Skin of body (tissue), 2 donors: ENCODE measurements around the gene NFATC2. TPM values are rescaled to one million over a fixed set of nuclear protein-coding genes. Genes with fewer than 3 reads are reported as not detected.
A peak's percentile ranks its signal among the peaks of the same experiment; 100 is the strongest.
"Not testable (repeated sequence)": the region's sequence is repeated elsewhere in the genome, so short reads cannot be mapped to it uniquely, and the experiment has no call there.

ENCODE experiments used
- DNase-seq: peaks from one replicate; lab custom pipeline; 2025; lab: John Stamatoyannopoulos, UW
- total RNA-seq: library from RNA; depleted of rRNA; stranded (reverse); fragments of >200 nt; gene quantifications from one replicate; pipeline ENCODE4 v1.2.3, GENCODE V29; 2014

Gene NFATC2
- total RNA-seq, 1 donor from 2014 or later, result 6.0 TPM

DNA sequence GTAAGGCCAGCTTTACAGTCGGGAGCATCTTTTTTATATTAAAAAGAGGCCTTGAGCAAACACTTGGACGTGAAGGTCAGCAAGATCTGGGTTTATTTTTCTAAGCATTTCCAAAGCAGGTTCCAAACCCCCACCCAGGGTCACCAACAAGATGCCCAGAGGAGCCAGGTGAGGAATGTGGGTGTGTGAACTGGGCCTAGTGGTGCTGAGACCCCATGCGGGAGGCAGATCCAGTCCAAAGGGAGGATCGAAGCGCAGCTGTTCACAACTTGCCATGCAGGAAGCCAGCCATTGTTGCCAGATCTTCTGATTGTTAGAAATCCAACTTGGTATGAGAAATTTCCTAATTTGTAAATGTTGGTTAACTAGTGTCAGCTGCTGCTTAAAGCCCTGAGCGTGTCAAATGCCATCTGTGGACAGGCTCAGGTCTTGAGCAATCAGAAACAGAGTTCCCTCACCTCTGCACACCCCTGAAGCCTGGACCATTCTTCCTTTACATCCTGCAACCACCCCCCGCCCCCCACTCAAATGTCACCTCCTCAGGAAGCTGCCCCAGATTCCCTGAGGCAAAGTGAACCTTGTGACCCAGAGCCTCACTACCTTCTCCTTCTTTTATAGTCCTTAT is 46.5 kb downstream of the NFATC2 start:
- no peak for DNase-seq

DNA sequence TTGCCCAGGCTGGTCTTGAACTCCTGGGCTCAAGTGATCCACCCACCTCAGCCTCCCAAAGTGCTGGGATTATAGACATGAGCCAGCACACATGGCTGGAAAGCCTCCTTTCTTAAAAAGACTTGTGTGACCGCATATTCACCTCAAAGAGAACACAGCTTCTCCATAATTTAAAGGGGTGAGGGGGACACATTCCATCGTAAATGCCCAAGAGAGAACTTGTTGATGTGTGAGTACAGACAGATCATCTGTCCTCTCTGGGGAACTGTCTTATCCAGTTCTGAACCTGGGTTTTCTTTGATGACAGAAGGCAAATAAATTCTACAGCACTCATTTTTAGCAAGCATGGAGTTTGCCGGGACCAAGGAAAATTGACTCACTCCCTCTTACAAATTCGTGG is 47.2 kb downstream of the NFATC2 start:
- no peak for DNase-seq

DNA sequence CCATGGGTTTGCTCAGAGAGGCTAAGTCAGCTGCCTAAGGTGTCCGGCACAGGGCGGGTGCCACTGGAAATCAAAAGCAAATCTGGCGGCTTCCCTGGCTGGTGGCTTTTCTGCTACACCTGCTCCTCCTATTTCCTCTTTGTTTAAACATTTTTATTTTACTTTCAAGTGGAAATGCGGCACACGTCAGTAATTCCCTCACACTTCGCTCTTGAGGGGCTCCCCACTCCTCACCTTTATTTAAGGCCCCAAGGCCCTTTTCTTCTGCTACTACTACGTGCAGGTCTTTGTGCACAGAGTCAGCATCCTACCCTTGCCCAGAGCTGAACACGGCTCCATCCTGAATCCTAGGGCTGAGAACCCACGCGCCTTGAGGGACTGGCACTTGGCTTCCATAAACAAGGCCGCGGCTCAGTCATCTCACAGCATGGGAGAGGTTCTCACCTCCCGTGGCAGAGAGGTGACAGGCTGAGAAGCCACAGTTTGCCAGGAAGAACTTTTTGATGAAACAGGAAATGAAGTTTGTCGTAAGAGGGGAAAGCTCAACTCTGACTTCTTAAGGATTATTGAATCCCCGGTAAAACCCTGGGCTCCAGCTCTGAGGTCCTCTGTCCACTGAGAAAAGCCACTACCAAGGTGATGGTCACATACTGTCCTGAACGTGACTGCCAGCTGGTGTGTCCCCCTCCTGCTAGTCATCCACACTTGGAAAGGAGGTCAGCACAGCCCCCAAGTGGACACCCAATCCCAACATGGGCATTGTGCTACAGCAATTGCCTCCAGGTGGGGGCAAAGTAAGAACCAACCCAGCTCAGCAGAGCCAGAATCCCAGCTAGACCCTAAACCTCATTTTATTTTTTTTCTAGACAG is 48.0 kb downstream of the NFATC2 start:
- DNase-seq, result no peak

DNA sequence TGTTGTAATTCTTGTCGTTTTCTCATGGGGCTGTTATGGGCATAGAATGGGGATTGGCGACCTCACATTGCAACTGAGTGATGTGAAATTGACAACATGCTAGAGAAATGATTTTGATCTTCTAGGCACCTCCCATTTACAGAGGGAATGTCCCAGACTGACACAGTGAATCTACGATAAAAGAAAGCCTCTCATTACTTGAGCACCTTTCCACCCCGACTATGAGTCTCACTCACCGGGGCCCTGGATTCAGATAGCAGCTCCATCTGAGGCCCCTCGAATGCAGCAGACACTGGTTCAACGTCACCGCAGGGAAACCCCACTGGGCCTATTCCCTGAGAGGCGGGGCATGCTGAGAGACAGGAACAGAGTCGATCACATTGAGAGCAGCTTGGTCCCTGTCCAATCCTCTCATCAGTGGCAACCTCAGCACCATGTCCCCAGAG is 49.1 kb downstream of the NFATC2 start:
- no peak for DNase-seq

DNA sequence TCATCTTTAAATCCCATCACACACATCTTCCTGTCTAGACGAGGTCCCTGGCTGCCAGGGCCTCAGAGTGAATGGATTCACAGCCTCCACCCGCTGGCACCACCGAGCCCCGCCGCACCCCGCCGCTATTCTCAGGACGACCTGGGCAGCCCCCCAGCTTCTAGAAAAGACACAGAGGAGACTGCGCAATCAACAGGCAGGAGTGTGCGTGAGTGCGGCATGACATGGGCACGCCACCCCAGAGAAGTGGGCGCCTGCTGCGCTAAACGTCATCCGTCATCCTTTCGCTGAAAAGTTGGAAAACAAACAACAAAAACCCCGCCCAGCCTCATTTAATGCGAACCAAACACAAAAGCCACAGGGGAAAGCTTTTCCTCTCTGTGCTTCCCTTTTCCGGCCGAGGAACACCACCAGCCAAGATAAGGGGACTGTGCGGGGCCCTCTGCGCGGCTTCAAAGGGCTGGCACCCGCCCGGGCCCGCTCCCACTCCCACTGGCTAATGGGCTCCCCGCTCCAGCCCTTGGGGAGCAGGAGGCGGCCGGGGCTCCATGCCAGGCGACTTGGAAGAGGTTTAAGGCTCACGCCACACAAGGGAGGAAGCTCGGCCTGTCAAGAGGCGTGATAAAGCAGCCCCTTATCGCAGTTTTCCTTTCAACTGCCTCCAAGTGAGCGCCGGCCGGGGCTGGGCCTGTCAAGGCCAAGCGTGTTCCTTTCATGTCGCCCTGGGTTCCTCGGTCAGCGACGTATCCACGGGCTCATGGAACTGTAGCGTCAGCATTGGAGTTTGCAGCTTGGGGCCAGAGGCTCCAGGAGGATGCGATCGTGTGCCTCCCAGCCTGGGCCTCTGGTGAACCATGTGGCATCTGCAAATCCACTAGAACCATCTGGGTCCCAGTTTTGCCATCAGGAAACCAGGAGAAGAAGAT is 50.1 kb downstream of the NFATC2 start:
- peak; percentile 75 for DNase-seq

DNA sequence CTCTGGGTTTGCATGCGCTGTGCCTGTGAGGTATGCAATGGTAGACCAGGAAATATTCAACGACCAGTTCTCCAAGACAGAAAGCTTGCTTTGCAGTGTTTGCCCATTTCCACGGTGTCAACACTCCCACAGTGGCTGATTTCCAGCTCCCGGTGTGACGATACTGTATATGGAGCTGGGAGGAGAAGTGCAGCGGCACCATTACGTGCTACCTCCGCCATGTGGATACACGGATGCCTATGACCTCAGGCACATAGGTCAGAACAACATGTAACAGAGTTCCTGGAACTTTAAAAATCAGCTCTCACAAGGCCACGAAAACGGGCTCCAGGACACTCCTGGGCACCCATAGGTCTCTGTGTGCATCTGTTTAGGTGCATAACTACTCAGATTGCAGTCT is 51.1 kb downstream of the NFATC2 start:
- DNase-seq, result no peak

DNA sequence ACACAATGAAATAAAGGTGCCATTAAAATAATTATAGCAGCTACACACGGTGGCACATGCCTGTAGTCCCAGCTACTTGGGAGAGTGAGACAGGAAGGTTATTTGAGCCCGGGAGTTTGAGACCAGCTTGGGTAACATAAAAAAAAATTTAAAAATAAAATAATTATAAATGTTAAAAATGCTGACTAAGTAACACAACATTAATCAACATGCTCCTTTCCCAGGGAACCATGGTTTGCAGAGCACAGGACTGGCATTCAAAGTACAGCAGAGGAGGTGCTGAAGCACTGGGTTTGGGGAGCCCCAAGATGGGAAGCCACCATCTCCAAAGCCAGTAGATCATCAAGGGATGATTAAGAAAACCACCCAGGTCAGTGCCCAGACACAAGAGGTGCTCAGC is 51.9 kb downstream of the NFATC2 start:
- DNase-seq, result no peak

DNA sequence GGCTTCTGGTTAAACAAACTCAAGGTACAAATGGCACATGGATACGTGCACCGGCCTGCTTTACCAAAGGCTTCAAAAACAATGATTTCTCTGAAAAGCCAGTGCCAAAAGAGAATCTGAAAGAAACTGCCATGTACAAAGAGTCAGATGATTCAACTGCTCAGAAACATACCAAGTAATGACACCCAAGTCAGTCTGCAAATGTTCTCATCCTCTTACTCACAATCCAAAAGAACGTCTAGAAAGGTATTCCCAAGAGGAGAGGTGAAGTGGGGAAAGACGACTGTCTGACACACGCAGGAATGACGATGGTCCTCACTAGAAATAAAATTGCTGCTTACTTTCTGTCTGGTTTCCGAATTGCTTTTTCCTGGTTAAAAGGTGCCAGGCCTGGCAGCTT is 52.9 kb downstream of the NFATC2 start:
- DNase-seq, result no peak

DNA sequence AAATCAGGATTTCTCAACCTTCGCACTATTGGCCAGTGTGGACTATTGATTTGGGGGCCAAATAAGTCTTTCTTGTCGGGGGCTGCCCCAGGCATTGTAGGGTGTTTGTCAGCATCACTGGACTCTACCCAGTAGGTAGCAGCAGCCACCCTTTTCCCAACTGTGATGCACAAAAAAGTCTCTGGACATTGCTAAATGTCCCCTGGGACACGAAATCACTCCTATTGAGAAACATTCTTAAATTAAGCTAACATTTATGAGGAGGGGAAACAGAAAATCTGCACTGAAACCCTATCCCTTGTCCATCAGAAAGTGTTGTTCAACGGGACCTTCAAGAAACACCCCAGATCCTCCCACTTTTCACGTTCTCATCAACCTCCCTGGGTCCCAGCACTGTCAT is 54.2 kb downstream of the NFATC2 start:
- DNase-seq, result no peak

DNA sequence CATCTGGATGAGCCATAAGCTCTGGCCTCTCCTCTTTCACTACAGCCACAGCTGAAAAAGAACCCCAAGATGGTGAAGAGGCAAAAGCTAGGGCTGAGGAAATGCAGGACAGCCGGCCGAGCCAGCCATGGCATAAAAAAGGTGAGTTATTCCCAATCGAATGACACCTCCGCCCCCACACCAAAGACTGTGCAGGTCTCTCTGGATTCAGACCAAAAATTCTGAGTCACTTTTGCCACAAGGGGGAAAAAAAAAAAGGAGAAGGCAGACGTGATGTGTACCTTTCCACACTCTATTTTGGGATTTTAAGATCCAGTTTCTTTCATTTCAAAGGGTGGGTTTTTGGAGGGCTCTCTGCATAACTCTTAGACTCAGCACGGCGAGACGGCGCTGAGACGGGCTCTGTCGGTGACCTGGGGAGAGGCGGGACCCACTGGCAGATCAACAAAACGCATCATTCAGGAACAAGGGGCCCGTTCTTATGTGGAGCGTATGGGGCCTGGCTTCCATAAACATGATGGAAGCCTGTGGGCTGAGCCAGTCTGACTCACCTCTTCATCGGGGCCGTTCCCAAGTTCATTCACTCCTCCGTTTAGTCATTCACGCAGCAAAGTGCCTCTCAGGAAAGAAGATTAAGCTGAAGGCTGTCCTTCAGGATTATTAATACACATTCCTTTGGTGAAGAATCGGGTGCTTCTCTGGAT is 54.8 kb downstream of the NFATC2 start:
- no peak for DNase-seq

DNA sequence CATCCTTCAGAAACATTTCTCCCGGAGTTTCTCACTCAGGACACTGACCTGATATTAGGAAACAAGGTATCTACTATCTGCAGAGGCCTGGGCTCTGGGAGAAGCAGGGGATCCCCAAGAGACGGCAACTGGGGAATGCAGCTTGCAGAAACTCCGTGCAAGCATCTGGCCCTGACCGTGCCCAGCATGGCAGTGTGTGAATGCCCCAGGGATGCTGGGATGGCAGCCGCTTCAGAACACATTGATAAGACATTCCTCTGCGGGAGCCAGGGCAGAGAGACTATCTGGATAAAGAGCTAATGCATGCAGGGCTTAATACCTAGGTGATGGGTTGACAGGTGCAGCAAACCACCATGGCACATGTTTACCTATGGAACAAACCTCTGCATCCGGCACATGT is 55.4 kb downstream of the NFATC2 start:
- no peak for DNase-seq

DNA sequence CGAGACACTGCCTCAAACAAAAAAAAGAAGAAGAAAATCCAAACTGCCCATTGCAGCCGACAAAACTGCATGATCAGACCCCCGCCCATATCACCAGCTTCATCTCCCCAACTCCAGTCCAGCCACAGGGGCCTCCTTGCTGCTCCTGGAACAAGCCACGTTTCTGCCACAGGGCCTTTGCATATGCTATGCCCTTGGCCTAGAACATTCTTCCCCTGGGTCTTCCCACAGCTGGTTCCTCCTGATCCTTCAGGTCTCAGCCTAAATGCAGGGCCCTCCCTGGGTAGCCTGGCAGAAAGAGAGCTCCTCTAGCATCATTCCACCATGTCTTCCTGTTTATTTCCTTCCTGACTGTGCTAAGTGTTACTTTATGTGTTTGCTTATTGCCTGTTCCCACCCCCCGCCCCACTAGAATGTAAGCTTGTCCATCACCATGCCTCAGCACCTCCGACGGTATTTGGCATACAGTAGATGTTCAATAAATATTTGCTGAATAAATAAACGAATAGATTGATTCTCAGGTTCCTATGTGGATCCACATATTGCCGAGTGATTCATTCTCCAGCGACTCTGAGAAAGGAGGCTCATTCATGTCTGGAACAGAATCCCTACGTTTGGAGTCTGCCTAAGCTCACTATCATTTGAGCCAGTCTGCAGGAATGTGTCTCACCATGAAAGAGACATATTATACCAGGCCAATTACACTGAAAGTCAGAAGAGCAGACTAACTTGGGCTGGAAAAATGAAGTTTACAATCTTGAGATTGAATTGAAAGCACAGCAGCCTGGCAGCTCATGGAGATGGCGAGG is 56.1 kb downstream of the NFATC2 start:
- DNase-seq, result no peak

DNA sequence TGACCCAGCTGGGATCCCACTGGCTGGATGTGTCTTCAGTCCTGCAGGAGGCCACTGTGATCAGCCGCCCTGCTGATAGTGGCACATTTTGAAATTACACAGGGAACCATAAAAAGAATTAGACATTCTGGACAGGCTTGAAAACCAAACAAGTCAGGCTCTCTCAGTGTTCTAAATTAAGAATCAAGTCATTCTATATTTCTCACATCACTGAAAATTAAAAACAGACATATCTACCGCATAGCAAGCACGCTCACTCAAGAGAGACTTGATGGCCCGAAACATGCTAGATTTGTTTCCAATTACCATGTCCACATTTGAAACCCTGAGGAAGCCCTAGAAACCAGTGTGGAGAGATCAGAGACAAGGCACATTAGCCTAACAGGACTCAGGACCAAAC is 57.7 kb downstream of the NFATC2 start:
- DNase-seq, result peak; percentile 86

DNA sequence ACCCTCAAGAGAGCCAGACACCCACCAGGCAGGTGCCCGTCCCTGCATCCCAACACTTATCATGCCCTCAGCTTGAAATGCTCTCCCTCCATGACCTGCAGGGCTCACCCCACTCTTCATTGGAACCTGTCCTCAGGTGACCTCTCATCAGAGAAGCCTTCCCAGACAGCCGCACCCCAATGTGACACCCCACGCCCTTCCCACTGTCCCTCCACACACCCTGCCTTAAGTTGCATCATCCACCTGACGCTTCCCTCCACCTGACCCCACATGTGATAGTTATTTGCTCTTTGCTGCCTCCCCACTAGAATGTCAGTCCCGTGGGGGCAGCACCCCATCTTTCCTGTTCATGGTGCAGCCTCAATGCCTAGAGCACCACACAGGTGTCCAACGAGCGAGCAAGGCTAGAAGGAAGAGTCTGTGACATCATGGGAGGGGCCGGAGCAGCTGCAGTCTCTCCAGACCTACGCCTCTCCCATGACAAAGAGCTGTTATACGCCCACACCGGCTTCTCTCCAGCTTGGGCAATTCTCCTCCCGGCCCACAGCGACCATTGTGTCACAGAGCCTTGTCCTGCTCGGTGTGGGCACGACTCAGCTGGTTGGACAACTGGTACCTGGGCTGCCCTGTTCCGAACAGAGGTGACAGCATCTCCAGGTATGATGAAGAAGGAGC is 58.2 kb downstream of the NFATC2 start:
- DNase-seq, result no peak

DNA sequence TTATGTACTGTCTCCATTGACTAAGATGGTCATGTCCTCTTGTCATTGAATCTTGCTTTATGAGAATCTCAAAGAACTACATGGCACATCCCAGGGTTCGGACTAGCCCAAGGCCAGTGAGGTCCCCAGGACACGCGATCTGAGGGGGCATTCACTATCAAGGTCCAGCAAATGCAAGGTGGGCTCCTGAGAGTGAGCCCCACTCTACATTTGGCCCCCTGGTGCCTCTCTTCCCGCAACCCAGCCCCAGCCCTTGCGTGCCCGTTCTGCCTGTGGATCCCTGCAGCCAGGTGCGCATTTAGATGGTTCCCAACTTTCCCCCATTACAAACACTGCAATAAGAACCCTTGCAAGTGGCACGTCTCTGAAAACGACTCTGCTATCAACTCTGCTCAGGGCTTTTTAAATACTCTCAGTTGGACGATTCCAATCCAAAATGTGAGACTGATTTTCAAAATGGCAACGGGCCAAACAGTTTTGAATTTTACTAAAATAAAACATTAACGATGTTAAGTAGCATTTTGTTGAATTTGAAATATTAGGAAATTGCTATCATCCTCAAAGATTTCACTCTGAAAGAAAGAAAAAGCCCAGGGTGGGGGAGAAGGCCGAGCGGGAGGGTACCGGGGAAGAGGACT is 59.6 kb downstream of the NFATC2 start:
- peak; percentile 38 for DNase-seq

DNA sequence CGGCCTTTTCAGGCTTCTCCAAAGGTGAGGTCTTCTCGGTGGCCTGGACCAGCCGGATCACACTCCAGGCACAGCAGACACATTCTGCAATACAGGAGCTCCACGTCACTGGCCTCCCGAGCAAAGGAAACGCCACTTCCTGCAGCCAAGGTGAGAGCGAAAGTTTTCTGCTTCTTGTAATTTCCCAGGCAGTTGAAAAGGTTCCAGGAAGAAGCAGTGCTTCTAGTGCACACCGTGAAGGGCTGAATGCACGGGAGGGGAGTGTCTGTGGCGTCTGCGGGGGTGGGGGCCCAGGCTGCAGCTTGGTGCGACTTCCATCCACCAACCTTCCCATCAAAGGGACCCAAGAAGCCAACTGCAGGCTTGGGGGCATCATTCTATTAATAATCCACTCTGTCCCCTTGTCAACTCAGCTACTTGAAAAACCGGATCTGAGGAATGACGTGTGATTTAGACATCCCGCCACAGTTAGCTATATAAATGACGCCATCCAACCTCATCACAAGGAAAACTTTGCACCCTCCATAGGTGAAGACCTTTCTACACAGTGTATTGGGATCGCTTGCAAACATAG is 61.1 kb downstream of the NFATC2 start:
- no peak for DNase-seq

DNA sequence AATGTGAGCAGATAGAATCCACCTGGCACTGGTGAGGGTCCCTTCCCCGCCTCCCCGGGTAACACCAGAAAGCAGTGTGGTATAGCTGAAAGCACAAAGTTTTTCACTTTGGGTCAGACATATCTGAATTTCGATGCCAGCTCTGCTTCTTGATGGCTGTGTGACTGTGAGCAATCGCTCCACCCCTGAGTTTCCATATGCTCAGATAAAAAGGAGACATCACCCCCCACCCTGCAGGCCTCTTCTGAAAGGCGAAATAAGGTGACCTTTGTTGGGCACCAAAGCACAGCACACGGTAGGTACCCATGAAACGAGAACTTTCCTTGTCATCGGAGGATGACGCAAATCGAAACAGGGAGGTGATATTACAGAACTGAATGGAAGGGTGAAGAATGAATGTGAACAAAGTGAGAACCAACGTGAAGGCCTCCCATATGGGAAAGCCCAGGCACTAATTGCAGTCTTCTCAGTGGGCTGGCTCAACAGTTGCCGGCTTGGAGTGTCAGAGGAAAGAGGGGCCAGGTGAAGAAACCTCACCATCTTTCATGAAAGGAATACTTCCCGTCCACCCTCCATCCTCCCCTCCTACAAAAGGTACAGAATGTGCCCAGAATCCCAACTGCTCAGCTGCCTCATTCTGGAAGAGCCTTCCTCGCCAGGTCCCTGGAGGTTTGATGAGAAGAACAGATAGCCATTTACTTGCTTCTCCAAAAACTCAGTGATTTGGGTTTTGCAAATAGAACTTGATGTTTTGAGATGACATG is 61.8 kb downstream of the NFATC2 start:
- DNase-seq, result no peak

DNA sequence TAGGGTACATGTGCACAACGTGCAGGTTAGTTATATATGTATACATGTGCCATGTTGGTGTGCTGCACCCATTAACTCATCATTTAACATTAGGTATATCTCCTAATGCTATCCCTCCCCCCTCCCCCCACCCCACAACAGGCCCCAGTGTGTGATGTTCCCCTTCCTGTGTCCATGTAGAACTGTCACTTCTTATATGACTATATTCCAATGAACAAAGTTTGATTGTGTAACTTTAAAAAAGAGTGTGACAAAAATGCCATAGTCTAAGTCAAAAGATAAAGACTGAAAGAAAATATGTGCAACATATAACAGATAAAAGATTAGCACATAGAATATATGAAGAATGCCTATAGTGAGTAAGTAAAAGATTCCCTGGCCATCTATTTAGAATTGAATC is 66.4 kb downstream of the NFATC2 start:
- not testable (repeated sequence) for DNase-seq
